Dorsolateral prefrontal cortex (tissue), 118 donors: ENCODE measurements around the gene BTNL3. TPM values are rescaled to one million over a fixed set of nuclear protein-coding genes. Genes with fewer than 3 reads are reported as not detected.

Experiments used
- microRNA-seq, 43 experiments: library from miRNA; unstranded; fragments of <30 nt; microRNA quantifications; one replicate each; pipeline ENCODE4 v1.2.0, GENCODE V29; 2022
- total RNA-seq, 120 experiments: library from RNA; stranded (reverse); gene quantifications; one replicate each; pipeline versions ENCODE4 v1.2.3 to v1.2.4, GENCODE V29; 2022

Gene BTNL3
- total RNA-seq, 120 experiments from 2014 or later: 0.18 to 0.43 (median 0.28) TPM; not detected in 112

Small RNA genes within 50 kb of the gene (microRNA-seq; reads per million reads assigned to microRNA genes)
- gene MIR8089: 0 reads per million in 43 experiments

Other genes with a start within 250 kb of the BTNL3 start
- gene OR2Y1, start 248.8 kb upstream of the BTNL3 start, total RNA-seq: not detected
- gene MGAT1, start 186.0 kb upstream of the BTNL3 start, total RNA-seq: 100 to 1,000 TPM in 4 of 120 experiments, 10 to 100 TPM in 116; 46.5 to 113 (median 70.3) TPM
- gene ZFP62, start 127.6 kb upstream of the BTNL3 start, total RNA-seq: 10 to 100 TPM; 22.6 to 53.4 (median 34.2) TPM
- gene BTNL8, start 89.7 kb upstream of the BTNL3 start, total RNA-seq: 1 to 10 TPM in 3 of 120 experiments, under 1 TPM in 42, not detected in 75; 0.26 to 1.2 (median 0.51) TPM
- 10 to 100 TPM in 112 of 120 experiments, 1 to 10 TPM in 8; 5.6 to 47.1 (median 19.9) TPM for gene BTNL9, start 51.4 kb downstream of the BTNL3 start, total RNA-seq
- gene OR2V1, start 142.3 kb downstream of the BTNL3 start, total RNA-seq: not detected
- under 1 TPM in 1 of 120 experiments, not detected in 119; 0.09 TPM for gene OR2V2, start 158.7 kb downstream of the BTNL3 start, total RNA-seq
- 1 to 10 TPM; 1.6 to 8.4 (median 4.0) TPM for gene TRIM7, start 216.3 kb downstream of the BTNL3 start, total RNA-seq
- 100 to 1,000 TPM in 1 of 120 experiments, 10 to 100 TPM in 119; 33.1 to 102 (median 48.0) TPM for gene TRIM41, start 234.4 kb downstream of the BTNL3 start, total RNA-seq